HTERT RPE-1 (cell line): ENCODE measurements around the gene IL9R.
"Not testable (repeated sequence)": the region's sequence is repeated elsewhere in the genome, so short reads cannot be mapped to it uniquely, and the experiment has no call there.

ENCODE experiments used
- in situ Hi-C: fragments of 300-500 bp; cut with MboI; formaldehyde crosslinking; loops from 4 replicates; pipeline ENCODE4 v1.14.3; 2020; ENCODE audit warnings: low sequenced_read_pairs

IL9R gene

DNA sequence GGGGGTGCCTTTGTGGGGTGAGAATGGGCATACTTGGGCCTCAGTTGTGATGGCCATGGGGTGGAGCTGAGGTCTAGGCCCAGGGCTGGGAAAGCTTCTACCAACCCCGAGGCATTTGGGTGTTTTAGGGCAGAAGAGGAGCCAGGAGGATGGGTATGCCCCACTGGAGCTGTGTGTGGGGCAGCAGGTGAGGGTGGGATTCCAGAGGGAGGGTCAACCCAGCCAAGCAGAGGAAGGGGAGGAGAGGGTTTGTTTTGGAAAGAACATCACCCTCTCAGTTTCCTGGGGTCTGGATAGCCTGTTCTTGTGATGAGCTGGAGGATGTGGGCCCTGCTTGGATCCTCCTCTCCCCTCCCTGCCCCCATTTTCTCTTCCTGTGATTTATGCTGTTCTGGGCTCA, 620 bp downstream of the IL9R start:
- in situ Hi-C loops, result no loop called here

DNA sequence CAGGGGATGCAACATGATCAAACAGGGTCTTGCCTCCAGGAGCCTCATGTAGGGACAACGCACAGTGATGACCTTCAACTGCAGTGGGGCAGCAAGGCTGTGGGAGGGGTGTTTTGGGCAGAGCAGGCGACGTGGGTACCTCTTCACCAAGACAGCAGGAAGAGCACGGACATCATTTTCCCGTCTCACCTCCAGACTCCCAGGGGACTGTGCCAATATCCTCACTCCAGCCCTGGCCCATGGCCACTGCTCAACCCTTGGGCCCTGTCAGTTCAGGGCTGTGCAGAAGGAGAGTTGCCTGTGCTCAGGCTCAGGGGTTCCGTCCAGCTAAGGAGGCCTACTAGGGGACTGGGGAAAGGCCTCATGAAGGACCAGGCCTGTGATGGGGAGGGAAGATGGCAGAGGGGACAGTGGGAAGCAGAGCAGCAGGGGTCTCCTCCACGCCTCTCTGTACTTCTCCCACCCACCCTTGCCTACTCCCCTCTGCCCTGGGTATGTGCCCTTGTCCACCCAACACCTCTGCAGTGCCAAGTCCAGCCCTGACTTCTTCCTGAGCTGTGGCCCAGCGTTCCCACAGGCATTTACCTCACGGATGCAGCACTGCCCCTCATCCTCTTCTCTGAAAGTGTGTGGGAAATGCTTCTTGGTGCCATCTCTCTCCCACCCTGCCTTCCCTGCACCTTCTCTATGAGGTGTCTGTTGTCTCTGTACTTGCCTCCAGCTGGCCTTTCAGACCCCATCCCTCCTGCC, 1.4 kb downstream of the IL9R start:
- in situ Hi-C loops, result no loop called here

- in situ Hi-C loops, result not testable (repeated sequence)
Measured at GRCh38 chrX:155999751-156000150, 2.3 kb downstream of the IL9R start.

- in situ Hi-C loops, result no loop called here
Measured at GRCh38 chrX:156000361-156000926, 2.9 kb downstream of the IL9R start.

DNA sequence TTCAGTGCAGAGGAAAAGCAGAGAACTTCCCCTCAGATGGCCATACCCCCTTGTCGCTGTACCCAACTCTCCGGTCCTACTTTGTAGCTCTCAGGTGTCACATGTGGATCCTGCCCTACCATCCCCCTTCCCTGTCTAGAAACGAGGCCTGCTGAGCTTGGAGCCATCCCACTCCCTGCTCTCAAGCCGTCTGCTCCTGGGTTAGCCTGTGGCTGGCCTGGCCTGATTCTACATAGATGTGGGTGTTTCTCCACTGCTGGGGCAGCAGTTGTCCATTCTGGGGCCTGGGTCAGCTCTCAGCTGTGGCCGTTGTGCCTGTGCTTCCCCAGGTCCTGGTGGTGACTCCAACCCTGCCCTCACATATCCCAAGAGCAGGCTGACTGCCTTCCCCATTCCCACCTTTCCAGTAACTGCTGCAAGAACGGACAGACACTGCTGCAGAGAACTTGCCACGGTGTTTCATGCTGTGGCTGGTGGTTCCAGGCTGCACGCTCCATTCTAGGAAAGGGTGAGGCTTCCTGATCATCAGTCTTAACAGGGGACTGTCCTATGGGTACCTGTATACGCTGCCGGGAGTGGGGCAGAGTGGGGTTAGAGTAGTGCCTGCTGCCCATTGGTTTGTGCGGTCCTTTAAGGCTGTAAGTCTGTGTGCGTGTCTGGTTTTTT, 3.6 kb downstream of the IL9R start:
- in situ Hi-C loops, result no loop called here

DNA sequence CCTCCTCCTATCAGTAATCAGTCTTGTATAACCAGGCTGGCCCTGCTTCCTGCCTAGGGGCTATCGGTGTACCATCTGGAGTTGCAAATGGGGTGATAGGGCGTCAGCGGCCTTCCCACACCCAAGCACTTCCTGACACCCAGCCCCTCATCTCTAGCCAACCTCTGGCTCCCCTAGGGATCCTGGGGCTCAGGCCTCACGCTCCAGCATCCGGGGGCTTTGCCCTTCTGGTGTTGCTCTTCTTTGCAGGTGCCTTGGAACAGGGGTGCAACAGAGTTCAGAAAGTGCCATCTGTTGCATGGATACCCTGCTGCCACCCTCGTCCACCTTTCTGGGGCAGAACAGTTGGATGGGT, 4.1 kb downstream of the IL9R start:
- in situ Hi-C loops, result no loop called here

DNA sequence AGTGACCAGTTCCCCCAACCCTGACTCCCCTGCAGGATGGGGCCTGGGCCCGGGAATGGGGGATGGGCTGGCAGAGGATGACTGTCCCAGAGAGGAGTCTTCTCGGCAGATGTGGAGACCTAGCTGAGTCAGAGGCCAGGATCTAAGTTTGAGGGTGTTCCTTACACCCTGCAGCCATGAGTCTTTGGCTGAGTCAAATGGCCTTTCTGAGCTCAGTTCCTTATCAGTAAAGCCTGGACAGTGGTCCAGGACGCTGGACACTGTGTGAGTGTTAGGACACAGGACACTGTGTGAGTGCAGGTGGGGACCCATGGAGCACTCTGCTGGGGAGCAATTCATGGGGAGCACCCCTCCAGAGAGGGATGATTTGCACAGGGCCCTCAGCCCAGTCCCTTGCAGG, 5.0 kb downstream of the IL9R start:
- in situ Hi-C loops, result no loop called here

GRCh38 chrX:156003486-156004185, 6.1 kb downstream of the IL9R start:
- in situ Hi-C loops, result no loop called here

DNA sequence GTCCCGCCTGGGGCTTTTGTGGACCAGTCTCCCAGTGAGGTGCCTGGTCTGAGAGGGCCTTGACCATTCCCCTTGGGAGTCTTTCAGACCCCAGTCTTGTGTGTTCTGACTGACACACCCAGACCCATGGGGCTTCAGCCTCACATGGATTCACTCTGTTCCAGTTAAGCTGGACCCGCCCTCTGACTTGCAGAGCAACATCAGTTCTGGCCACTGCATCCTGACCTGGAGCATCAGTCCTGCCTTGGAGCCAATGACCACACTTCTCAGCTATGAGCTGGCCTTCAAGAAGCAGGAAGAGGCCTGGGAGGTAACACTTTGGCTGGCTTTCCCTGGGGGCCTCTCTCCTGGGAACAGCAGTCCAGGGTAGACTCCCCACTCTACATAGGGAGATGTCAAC, 6.8 kb downstream of the IL9R start:
- in situ Hi-C loops, result no loop called here

DNA sequence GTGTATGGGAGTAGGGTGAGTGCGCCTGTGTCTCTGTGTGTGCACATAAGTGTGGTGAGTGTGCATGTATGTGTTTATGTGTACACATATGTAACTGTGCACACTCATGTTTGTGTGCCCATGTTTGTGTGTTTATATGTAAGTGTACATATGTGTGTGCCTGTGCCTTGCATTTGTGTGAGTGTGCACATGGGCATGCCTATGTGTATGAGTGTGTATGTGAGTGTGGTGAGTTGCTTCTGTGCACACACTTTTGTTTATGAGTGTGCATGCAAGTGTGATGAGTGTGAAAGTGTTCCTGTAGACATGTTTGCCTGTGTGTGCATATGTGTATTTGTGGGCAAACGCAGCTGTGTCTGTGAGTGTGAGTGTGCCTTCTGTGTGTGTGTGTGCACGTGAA, 7.2 kb downstream of the IL9R start:
- in situ Hi-C loops, result no loop called here

DNA sequence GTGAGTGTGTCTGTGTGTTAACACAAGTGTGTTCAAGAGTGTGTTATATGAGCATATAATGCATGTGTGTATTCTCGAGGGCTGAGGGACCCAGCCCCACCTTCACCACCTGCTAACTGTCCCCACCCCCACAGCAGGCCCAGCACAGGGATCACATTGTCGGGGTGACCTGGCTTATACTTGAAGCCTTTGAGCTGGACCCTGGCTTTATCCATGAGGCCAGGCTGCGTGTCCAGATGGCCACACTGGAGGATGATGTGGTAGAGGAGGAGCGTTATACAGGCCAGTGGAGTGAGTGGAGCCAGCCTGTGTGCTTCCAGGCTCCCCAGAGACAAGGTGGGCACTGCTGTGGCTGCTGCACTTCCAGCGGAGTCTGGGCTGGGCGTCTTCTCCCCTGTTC, 7.6 kb downstream of the IL9R start:
- in situ Hi-C loops, result no loop called here

DNA sequence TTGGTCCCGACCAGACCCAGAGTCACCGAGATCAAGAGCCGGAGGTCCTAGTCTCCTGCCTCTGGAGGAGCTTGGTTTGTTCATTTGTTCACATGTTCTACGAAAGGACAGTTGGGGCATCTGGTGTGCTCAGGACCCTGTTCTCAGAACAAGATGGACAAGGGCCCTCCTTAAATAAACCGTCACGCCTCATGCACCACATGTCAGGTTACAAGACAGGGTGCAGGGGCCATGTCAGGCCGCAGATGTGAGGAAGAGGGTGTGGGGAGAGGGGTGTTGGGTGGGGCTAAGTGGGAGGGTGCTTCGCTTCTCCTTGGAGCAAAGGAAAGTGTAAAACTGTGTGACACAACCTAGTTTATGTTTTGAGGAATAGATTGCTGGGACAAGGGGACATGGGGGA, 9.0 kb downstream of the IL9R start:
- in situ Hi-C loops, result not testable (repeated sequence)

- in situ Hi-C loops, result not testable (repeated sequence)
Measured at GRCh38 chrX:156008379-156008778, 10.9 kb downstream of the IL9R start.

DNA sequence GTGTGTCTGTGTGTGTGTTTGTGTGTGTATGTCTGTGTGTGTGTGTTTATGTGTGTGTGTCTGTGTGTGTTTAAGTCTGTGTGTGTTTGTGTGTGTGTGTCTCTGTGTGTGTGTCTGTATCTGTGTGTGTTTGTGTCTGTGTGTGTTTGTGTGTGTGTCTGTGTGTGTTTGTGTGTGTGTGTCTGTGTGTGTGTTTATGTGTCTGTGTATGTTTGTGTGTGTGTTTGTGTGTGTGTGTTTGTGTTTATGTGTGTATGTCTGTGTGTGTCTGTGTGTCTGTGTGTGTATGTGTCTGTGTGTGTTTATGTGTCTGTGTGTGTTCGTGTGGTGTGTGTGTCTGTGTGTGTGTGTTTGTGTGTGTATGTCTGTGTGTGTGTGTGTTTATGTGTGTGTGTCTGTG, 11.4 kb downstream of the IL9R start:
- in situ Hi-C loops, result no loop called here

DNA sequence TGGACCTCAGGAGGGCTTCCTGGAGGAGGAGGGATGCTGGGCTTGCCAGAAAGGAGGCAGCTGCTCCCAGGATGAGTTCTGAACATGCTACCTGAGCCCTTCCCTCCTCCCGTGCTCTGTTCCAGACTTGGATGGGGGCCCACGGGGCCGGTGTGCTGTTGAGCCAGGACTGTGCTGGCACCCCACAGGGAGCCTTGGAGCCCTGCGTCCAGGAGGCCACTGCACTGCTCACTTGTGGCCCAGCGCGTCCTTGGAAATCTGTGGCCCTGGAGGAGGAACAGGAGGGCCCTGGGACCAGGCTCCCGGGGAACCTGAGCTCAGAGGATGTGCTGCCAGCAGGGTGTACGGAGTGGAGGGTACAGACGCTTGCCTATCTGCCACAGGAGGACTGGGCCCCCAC, 12.2 kb downstream of the IL9R start:
- in situ Hi-C loops, result not testable (repeated sequence)

GRCh38 chrX:156013286-156013953, 15.9 kb downstream of the IL9R start:
- in situ Hi-C loops, result not testable (repeated sequence)

DNA sequence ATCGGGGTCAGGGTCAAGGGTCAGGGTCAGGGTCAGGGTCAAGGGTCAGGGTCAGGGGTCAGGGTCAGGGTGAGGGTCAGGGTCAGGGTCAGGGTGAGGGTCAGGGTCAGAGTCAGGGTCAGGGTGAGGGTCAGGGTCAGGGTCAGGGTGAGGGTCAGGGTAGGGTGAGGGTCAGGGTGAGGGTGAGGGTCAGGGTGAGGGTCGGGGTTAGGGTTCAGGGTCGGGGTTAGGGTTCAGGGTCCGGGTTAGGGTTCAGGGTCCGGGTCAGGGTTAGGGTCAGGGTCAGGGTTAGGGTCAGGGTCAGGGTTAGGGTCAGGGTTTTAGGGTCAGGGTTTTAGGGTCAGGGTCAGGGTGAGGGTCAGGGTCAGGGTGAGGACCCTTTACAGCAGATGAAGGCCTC, 22.4 kb downstream of the IL9R start:
- in situ Hi-C loops, result not testable (repeated sequence)

- in situ Hi-C loops, result not testable (repeated sequence)
Measured at GRCh38 chrX:156023002-156023401, 25.5 kb downstream of the IL9R start.

DNA sequence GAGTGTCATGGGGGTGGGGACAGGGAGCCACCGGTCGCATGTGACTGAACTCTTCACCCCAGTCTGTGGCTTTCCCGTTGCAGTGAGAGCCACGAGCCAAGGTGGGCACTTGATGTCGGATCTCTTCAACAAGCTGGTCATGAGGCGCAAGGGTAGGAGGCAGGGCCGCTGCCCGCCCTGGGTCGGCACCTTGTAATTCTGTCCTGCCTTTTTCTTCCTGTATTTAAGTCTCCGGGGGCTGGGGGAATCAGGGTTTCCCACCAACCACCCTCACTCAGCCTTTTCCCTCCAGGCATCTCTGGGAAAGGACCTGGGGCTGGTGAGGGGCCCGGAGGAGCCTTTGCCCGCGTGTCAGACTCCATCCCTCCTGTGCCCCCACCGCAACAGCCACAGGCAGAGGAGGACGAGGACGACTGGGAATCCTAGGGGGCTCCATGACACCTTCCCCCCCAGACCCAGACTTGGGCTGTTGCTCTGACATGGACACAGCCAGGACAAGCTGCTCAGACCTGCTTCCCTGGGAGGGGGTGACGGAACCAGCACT, 27.5 kb downstream of the IL9R start:
- in situ Hi-C loops, result not testable (repeated sequence)

GRCh38 chrX:156028653-156029237, 31.2 kb downstream of the IL9R start:
- in situ Hi-C loops, result not testable (repeated sequence)

GRCh38 chrX:156029296-156029695, 31.8 kb downstream of the IL9R start:
- in situ Hi-C loops, result not testable (repeated sequence)
